Suprapubic skin (tissue), 4 donors: ENCODE results near the gene GEMIN5. TPM values are rescaled to one million over a fixed set of nuclear protein-coding genes. Genes with fewer than 3 reads are reported as not detected.
"Not testable (repeated sequence)": the region's sequence is repeated elsewhere in the genome, so short reads cannot be mapped to it uniquely, and the experiment has no call there.

ENCODE experiments used
- DNase-seq, 2 donors: peaks; one replicate each; pipeline ENCODE4 v3.0.0-alpha.2; 2019; ENCODE audit warnings: low spot score in 2 of 2
- H3K27ac ChIP-seq: fragments of 200-600 bp; sonication (generic); one replicate; pipeline ENCODE4 v1.5.1; 2019
- H3K27me3 ChIP-seq: fragments of 200-600 bp; sonication (generic); one replicate; pipeline ENCODE4 v1.5.1; 2019
- H3K36me3 ChIP-seq: fragments of 200-600 bp; sonication (generic); one replicate; pipeline ENCODE4 v1.5.1; 2019
- H3K4me1 ChIP-seq: fragments of 200-600 bp; sonication (generic); one replicate; pipeline ENCODE4 v1.5.1; 2019
- H3K4me3 ChIP-seq: fragments of 200-600 bp; sonication (generic); one replicate; pipeline ENCODE4 v1.5.1; 2019; ENCODE audit warnings: mild to moderate bottlenecking
- H3K9me3 ChIP-seq: fragments of 200-600 bp; sonication (generic); one replicate; pipeline ENCODE4 v1.5.1; 2019
- EP300 ChIP-seq: sonication (generic); formaldehyde crosslinking; IDR thresholded peaks from one replicate; pipeline ENCODE4 v1.6.1; 2017; ENCODE audit warnings: antibody characterized with exemption
- POLR2A ChIP-seq, 2 donors: fragments of 450-650 bp; IDR thresholded peaks; one replicate each; pipeline ENCODE4 v1.6.1; 2017; ENCODE audit warnings: antibody characterized with exemption in 2 of 2, mild to moderate bottlenecking in 2 of 2, moderate library complexity in 2 of 2
- POLR2AphosphoS5 ChIP-seq, 3 donors: sonication (generic); formaldehyde crosslinking; IDR thresholded peaks; one replicate each; pipeline ENCODE4 v1.6.1; 2017; ENCODE audit warnings: antibody characterized with exemption in 3 of 3
- WGBS: methylation state at CpG from one replicate; pipeline ENCODE4 v1.1.5; 2018; 5-methylcytosine and 5-hydroxymethylcytosine counted together
- total RNA-seq, 4 donors: library from RNA; depleted of rRNA; stranded (reverse); fragments of >200 nt; gene quantifications; one replicate each; pipeline ENCODE4 v1.1.0, GENCODE V29; 2016
- TF ChIP-seq, protein P1 (sequence below), 2 donors: fragments of 200-600 bp in 1 of 2; fragments of 450-650 bp in 1 of 2; sonication (generic) in 1 of 2; IDR thresholded peaks; one replicate each; pipeline ENCODE4 v1.5.1; 2016 to 2019; ENCODE audit warnings: antibody characterized with exemption in 2 of 2, mild to moderate bottlenecking in 1 of 2, moderate library complexity in 1 of 2

Gene GEMIN5
- total RNA-seq, 4 donors from 2014 or later, result 14.7 to 26.8 (median 17.9) TPM

DNA sequence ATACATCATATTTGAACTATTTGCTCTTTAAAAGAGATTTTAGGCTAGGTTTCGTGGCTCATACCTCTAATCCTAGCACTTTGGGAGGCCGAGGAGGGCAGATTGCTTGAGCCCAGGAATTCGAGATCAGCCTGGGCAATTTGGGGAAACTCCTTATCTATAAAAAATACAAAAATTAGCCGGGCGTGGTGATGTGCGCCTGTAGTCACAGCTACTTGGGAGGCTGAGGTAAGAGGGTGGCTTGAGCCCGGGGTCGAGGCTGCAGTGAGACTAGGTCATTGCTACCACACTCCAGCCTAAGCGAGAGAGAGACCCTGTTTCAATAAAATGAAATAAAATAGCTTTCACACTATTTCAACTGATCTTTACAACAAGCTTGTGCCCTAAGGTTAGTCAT, 2.4 kb upstream of the GEMIN5 start:
- peaks cover 56% of the 10 kb centered on the region for H3K4me1 ChIP-seq
- WGBS, result 85% methylated on average over 9 of the region's 9 CpGs

DNA sequence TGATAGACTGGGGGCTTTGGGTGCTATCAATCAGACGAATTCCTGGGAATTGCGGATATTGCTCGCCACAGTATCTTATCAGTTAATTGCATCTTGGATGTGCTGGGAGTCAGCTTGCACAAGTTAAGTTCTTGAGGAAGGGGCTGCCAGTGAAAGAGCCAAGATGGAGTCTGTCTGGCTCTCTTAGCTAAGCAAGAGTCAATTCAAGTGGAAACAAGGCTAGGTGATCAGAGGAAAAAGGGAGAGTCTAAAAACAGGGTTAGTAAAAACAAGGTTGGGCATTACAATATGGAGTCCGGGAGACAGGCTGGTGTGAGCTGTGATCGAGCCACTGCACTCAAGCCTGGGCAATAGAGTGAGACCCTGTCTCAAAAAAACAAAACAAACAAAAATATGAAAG, 1.4 kb upstream of the GEMIN5 start:
- H3K36me3 ChIP-seq, H3K4me3 ChIP-seq, H3K9me3 ChIP-seq, DNase-seq, H3K27ac ChIP-seq, H3K27me3 ChIP-seq: not testable (repeated sequence)
- peaks cover 52% of the 10 kb centered on the region for H3K4me1 ChIP-seq
- 85% methylated on average over 5 of the region's 5 CpGs for WGBS

More for the DNA sequence above, 2.4 kb upstream of the GEMIN5 start:
- Histone ChIP-seq H3K4me3 (peak overlapping the region; percentile 60), H3K36me3 (peaks cover 3% of the 10 kb centered on the region), H3K27ac (peak overlapping the region; percentile 77), H3K27me3 (no peaks in the 10 kb centered on the region), H3K9me3 (no peaks in the 10 kb centered on the region)
- TF ChIP-seq, protein P1, sequence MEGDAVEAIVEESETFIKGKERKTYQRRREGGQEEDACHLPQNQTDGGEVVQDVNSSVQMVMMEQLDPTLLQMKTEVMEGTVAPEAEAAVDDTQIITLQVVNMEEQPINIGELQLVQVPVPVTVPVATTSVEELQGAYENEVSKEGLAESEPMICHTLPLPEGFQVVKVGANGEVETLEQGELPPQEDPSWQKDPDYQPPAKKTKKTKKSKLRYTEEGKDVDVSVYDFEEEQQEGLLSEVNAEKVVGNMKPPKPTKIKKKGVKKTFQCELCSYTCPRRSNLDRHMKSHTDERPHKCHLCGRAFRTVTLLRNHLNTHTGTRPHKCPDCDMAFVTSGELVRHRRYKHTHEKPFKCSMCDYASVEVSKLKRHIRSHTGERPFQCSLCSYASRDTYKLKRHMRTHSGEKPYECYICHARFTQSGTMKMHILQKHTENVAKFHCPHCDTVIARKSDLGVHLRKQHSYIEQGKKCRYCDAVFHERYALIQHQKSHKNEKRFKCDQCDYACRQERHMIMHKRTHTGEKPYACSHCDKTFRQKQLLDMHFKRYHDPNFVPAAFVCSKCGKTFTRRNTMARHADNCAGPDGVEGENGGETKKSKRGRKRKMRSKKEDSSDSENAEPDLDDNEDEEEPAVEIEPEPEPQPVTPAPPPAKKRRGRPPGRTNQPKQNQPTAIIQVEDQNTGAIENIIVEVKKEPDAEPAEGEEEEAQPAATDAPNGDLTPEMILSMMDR (IDR thresholded peaks at IDR 0.05), result no peak
- TF ChIP-seq EP300, result no peak
- TF ChIP-seq POLR2AphosphoS5 (IDR thresholded peaks at IDR 0.05), result no peak
- TF ChIP-seq POLR2A (IDR thresholded peaks at IDR 0.05), result no peak
- DNase-seq, result no peak

DNA sequence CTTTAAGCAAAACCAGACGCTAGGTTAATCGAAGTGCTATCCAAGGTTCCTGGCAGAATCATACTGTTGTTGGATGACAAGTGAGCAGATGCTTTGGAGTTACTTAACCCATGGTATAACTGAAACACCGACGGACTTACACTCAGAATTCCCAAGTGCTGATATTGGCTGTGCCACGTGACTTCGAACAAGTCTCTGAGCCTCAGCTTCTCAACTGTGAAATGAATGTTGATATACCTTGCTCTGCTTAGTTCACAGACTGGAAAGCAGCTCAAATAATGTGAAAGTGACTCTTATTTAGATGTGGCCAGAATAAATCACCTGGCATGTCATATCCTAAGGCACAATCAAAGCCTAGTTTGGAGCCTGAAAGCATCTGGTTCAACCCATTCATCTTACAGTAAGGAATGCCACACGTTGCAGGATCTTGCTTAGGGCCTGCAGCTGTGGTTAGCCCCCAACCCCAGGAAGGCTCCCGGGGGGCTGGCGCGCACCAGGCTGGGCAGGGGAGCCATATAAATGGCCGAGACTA, 759 bp downstream of the GEMIN5 start:
- Histone ChIP-seq H3K36me3 (peaks cover 10% of the 10 kb centered on the region), H3K27ac (peak overlapping the region; percentile 13), H3K4me1 (peaks cover 38% of the 10 kb centered on the region), H3K27me3 (no peaks in the 10 kb centered on the region), H3K9me3 (no peaks in the 10 kb centered on the region), H3K4me3 (peak overlapping the region; percentile 74)
- 25% methylated on average over 7 of the region's 11 CpGs for WGBS
- no peak for TF ChIP-seq POLR2AphosphoS5 (IDR thresholded peaks at IDR 0.05)
- TF ChIP-seq, protein P1 (IDR thresholded peaks at IDR 0.05), result no peak
- no peak for DNase-seq

DNA sequence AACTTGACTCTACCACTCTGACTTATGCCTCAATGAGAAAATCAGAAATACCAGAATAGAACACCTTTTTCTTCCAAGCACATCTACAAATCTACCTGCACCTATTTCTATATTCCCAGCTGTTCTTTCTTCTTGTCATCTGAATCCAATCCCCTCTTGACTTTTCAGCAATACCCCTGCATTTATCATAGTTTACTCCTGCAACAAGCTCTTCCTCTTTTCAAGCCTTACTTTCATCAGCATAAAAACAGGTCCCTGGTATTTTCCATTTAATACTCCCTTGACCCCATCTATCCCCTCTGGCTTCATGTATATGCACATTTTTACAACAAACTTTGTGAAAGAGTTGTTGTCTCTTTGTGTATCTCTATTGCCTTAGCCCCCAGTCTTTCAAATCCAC, 3.1 kb downstream of the GEMIN5 start:
- no peak overlapping the region for H3K4me3 ChIP-seq
- DNase-seq, result no peak
- TF ChIP-seq POLR2AphosphoS5 (IDR thresholded peaks at IDR 0.05) (no peak), EP300 (no peak)
- H3K9me3 ChIP-seq, result no peaks in the 10 kb centered on the region
- H3K27ac ChIP-seq, result no peak overlapping the region
- H3K4me1 ChIP-seq, result peaks cover 23% of the 10 kb centered on the region
- H3K36me3 ChIP-seq, result peaks cover 34% of the 10 kb centered on the region
- no peaks in the 10 kb centered on the region for H3K27me3 ChIP-seq

DNA sequence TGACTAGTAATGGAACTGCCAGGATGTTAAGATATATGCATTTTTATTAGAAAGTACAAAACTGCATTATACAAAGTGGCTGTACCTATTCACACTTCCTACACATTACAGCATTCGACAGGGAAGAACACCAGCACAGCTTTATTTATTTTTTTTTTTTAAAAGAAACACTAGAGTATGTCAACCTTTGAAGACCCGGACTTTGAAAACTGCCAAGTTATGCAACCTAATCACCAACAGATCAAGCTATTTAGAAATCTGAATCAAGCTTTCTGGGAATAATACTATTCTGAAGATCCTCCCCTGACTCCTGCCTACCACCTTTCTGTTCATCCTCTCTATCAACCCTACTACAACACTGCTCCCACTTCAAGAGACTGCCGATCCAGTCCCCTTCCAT, 4.5 kb downstream of the GEMIN5 start:
- Histone ChIP-seq H3K36me3 (peaks cover 44% of the 10 kb centered on the region), H3K4me3 (no peak overlapping the region), H3K9me3 (no peaks in the 10 kb centered on the region), H3K27me3 (no peaks in the 10 kb centered on the region), H3K27ac (no peak overlapping the region), H3K4me1 (peaks cover 20% of the 10 kb centered on the region)
- 87% methylated on average over 3 of the region's 3 CpGs for WGBS
- DNase-seq, result no peak
- TF ChIP-seq EP300 (no peak), POLR2AphosphoS5 (IDR thresholded peaks at IDR 0.05) (no peak), POLR2A (IDR thresholded peaks at IDR 0.05) (no peak)
- TF ChIP-seq, protein P1 (IDR thresholded peaks at IDR 0.05), result no peak

DNA sequence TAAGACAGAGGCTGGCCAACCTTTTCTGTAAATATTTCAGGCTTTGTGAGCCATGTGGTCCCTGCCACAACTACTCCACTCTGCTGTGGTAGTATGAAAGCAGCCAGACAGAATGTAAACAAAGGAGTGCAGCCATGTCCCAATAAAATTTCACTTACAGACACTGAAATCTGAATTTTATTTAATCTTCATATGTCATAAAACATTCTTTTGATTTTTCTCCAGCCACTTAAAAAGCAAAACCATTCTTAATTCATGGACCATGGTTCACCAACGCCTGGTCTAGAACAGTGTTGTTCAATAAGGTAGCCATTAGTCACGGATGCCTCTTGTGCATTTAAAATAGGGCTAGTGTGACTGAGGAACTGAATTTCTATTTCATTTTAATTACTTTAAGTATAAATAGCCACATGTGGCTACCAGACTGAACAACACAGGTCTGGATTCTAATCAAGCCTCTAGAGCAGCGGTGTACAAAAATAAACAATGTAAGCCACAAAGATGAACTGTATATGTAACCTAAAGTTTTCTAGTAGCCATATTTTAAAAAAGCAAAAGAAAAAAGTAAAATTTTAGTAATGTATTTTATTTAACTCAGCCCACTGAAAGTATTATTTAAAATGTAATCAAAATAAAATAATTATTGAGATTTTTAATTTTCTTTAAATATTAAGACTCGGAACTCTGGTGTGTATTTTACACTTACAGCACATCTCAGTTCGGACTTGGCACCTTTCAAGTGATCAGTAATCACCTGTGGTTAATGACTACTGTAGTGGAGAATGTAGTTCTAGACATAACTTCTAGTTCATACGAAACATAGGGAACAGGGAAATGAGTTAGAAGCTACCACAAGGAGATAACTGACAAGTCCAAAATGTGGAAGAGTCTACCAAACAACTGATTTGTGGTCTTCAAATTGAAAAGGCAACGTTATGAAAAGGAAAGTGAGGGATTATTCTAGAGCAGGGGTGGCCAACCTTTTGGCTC, 14.3 kb downstream of the GEMIN5 start:
- Histone ChIP-seq H3K9me3 (no peaks in the 10 kb centered on the region), H3K27me3 (no peaks in the 10 kb centered on the region), H3K4me1 (no peaks in the 10 kb centered on the region), H3K4me3 (no peak overlapping the region), H3K36me3 (peaks cover 87% of the 10 kb centered on the region), H3K27ac (no peak overlapping the region)
- 85% methylated on average over 7 of the region's 7 CpGs for WGBS
- TF ChIP-seq, protein P1 (IDR thresholded peaks at IDR 0.05), result no peak
- TF ChIP-seq EP300 (no peak), POLR2AphosphoS5 (IDR thresholded peaks at IDR 0.05) (no peak), POLR2A (IDR thresholded peaks at IDR 0.05) (no peak)
- DNase-seq, result no peak
